HepG2 (cell line): ENCODE measurements around the gene GJD4. TPM values are rescaled to one million over a fixed set of nuclear protein-coding genes. Genes with fewer than 3 reads are reported as not detected.

ENCODE experiments used
- ATF7-NPFF ChIP-seq: sonication (generic); formaldehyde crosslinking; IDR thresholded peaks from 2 replicates; pipeline ENCODE4 v1.8.1; 2023; ENCODE audit warnings: mild to moderate bottlenecking, low read depth, missing genetic modification reagents, moderate library complexity
- BORCS8-MEF2B ChIP-seq: sonication (generic); formaldehyde crosslinking; IDR thresholded peaks from 2 replicates; pipeline ENCODE4 v1.8.0; 2022; ENCODE audit warnings: mild to moderate bottlenecking, missing genetic modification reagents
- FOXK1 ChIP-seq: sonication (generic); formaldehyde crosslinking; IDR thresholded peaks from 2 replicates; pipeline ENCODE4 v1.4.0; 2020; ENCODE audit warnings: low read depth, missing genetic modification reagents, borderline replicate concordance
- HOXA3 ChIP-seq: sonication (generic); formaldehyde crosslinking; IDR thresholded peaks from 2 replicates; pipeline ENCODE4 v1.5.0; 2020; ENCODE audit warnings: missing genetic modification reagents
- MLLT10 ChIP-seq: sonication (generic); formaldehyde crosslinking; IDR thresholded peaks from 2 replicates; pipeline ENCODE4 v1.4.0; 2020; ENCODE audit warnings: missing genetic modification reagents
- MYC ChIP-seq: sonication (generic); formaldehyde crosslinking; IDR thresholded peaks from 2 replicates; pipeline ENCODE4 v1.9.0; 2021; ENCODE audit warnings: missing genetic modification reagents, borderline replicate concordance
- RFXAP ChIP-seq: sonication (generic); formaldehyde crosslinking; IDR thresholded peaks from 2 replicates; pipeline ENCODE4 v1.4.0; 2020; ENCODE audit warnings: missing genetic modification reagents, borderline replicate concordance
- ZFY ChIP-seq: sonication (generic); formaldehyde crosslinking; IDR thresholded peaks from 2 replicates; pipeline ENCODE4 v1.4.0; 2020; ENCODE audit warnings: missing genetic modification reagents
- ZIK1 ChIP-seq: sonication (generic); formaldehyde crosslinking; IDR thresholded peaks from 2 replicates; pipeline ENCODE4 v1.5.0; 2020; ENCODE audit warnings: mild to moderate bottlenecking, low read depth, missing genetic modification reagents, borderline replicate concordance
- ZNF160 ChIP-seq: sonication (generic); formaldehyde crosslinking; IDR thresholded peaks from 2 replicates; pipeline ENCODE4 v1.8.0; 2022; ENCODE audit warnings: mild to moderate bottlenecking, inconsistent platforms, missing genetic modification reagents
- ZNF567 ChIP-seq: sonication (generic); formaldehyde crosslinking; IDR thresholded peaks from 2 replicates; pipeline ENCODE4 v1.8.1; 2023; ENCODE audit warnings: mild to moderate bottlenecking, missing genetic modification reagents, borderline replicate concordance
- polyA plus RNA-seq, 8 experiments: library from polyadenylated mRNA; depleted of rRNA in 3 of 8; stranded (reverse) in 7 of 8; unstranded in 1 of 8; fragments of >200 nt; fragmentation: Illumina TruSeq in 4 of 8; extraction: Trizol in 4 of 8; gene quantifications; 2 replicates each; pipeline versions ENCODE4 v1.2.1 to v1.2.3, GENCODE V29; 2011 to 2016; ENCODE audit warnings: low read depth in 4 of 8, missing spikeins in 1 of 8, mixed read lengths in 1 of 8; ENCODE audit not compliant: insufficient read depth in 1 of 8
- total RNA-seq, 5 experiments: library from RNA; depleted of rRNA; stranded (reverse); fragments of >200 nt; fragmentation: Illumina TruSeq; extraction: Trizol; gene quantifications; 2 replicates each; pipeline ENCODE4 v1.2.3, GENCODE V29; 2016; ENCODE audit warnings: low read depth in 1 of 5
- TF ChIP-seq, protein P1 (sequence below): IDR thresholded peaks from 2 replicates; pipeline ENCODE4 v1.6.1; 2016; ENCODE audit warnings: missing compliant biosample characterization, missing genetic modification reagents, borderline replicate concordance
- TF ChIP-seq, protein P2 (sequence below): sonication (generic); formaldehyde crosslinking; IDR thresholded peaks from 2 replicates; pipeline ENCODE4 v1.4.0; 2020; ENCODE audit warnings: missing genetic modification reagents
- TF ChIP-seq, protein P3 (sequence below): sonication (generic); formaldehyde crosslinking; IDR thresholded peaks from 2 replicates; pipeline ENCODE4 v1.5.0; 2020; ENCODE audit warnings: mild to moderate bottlenecking, missing genetic modification reagents
- TF ChIP-seq, protein P4 (sequence below): sonication (generic); formaldehyde crosslinking; IDR thresholded peaks from 2 replicates; pipeline ENCODE4 v1.5.0; 2020; ENCODE audit warnings: missing genetic modification reagents, mild to moderate bottlenecking, borderline replicate concordance
- TF ChIP-seq, protein P5 (sequence below): sonication (generic); formaldehyde crosslinking; IDR thresholded peaks from 2 replicates; pipeline ENCODE4 v1.4.0; 2020; ENCODE audit warnings: mild to moderate bottlenecking, missing genetic modification reagents

The GJD4 gene
- total and polyA plus RNA-seq, 2 of the 13 experiments (the other 11 are each of a cell fraction or from before 2014, with no cell fraction given): not detected

DNA sequence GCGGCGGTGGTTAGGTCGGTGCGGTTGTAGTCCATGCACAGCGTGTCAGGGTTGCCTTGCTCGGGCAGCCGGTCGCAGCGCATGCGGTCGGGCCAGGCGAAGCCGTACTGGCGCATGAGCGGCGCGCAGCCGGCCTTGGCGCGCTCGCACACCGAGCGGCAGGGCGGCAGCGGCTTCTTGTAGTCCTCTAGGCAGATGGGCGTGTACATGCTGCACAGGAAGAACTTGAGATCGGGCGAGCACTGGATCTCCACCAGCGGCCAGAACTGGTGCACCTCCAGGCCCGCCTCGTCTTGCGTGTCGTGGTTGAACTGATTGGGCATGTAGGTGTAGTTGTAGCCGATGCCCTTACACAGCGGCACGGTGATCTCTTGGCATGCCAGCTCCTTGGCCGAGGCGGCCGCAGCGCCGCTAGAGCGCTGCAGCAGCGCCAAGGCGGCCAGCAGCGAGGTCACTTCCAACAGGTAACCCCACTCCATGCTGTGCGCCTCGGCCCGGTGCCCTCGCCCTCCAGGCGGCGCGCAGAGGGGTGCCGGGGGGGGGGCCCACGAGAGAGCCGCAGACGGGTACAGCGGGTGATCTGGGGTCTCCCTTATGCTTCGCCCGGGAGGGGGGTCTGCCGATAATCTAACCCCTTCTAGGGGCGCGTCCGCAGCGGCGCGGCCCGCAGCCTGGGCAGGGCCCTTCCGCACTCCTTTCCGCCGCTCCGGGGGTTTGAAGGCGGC lies 36.0 kb downstream of the GJD4 start (continued):
- TF ChIP-seq HOXA3 (CRISPR knock-in tag) (no peak; the same call in 1 of the 2 replicates), ZNF567 (CRISPR knock-in tag) (no peak), ZNF160 (0 out of 2 replicates have a peak, but pooled peaks have one; percentile 44), MYC (CRISPR knock-in tag) (peak; percentile 66; the same call in 1 of the 2 replicates), ZFY (CRISPR knock-in tag) (peak; percentile 54), RFXAP (CRISPR knock-in tag) (peak; percentile 46; the same call in 1 of the 2 replicates), BORCS8-MEF2B (CRISPR knock-in tag) (peak; percentile 73), FOXK1 (CRISPR knock-in tag) (no peak), ZIK1 (CRISPR knock-in tag) (0 out of 2 replicates have a peak, but pooled peaks have one; percentile 31), ATF7-NPFF (peak; percentile 86), MLLT10 (CRISPR knock-in tag) (no peak)
- TF ChIP-seq, protein P1, sequence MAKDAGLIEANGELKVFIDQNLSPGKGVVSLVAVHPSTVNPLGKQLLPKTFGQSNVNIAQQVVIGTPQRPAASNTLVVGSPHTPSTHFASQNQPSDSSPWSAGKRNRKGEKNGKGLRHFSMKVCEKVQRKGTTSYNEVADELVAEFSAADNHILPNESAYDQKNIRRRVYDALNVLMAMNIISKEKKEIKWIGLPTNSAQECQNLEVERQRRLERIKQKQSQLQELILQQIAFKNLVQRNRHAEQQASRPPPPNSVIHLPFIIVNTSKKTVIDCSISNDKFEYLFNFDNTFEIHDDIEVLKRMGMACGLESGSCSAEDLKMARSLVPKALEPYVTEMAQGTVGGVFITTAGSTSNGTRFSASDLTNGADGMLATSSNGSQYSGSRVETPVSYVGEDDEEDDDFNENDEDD (CRISPR knock-in tag): peak; percentile 83; the same call in 1 of the 2 replicates
- TF ChIP-seq, protein P2, sequence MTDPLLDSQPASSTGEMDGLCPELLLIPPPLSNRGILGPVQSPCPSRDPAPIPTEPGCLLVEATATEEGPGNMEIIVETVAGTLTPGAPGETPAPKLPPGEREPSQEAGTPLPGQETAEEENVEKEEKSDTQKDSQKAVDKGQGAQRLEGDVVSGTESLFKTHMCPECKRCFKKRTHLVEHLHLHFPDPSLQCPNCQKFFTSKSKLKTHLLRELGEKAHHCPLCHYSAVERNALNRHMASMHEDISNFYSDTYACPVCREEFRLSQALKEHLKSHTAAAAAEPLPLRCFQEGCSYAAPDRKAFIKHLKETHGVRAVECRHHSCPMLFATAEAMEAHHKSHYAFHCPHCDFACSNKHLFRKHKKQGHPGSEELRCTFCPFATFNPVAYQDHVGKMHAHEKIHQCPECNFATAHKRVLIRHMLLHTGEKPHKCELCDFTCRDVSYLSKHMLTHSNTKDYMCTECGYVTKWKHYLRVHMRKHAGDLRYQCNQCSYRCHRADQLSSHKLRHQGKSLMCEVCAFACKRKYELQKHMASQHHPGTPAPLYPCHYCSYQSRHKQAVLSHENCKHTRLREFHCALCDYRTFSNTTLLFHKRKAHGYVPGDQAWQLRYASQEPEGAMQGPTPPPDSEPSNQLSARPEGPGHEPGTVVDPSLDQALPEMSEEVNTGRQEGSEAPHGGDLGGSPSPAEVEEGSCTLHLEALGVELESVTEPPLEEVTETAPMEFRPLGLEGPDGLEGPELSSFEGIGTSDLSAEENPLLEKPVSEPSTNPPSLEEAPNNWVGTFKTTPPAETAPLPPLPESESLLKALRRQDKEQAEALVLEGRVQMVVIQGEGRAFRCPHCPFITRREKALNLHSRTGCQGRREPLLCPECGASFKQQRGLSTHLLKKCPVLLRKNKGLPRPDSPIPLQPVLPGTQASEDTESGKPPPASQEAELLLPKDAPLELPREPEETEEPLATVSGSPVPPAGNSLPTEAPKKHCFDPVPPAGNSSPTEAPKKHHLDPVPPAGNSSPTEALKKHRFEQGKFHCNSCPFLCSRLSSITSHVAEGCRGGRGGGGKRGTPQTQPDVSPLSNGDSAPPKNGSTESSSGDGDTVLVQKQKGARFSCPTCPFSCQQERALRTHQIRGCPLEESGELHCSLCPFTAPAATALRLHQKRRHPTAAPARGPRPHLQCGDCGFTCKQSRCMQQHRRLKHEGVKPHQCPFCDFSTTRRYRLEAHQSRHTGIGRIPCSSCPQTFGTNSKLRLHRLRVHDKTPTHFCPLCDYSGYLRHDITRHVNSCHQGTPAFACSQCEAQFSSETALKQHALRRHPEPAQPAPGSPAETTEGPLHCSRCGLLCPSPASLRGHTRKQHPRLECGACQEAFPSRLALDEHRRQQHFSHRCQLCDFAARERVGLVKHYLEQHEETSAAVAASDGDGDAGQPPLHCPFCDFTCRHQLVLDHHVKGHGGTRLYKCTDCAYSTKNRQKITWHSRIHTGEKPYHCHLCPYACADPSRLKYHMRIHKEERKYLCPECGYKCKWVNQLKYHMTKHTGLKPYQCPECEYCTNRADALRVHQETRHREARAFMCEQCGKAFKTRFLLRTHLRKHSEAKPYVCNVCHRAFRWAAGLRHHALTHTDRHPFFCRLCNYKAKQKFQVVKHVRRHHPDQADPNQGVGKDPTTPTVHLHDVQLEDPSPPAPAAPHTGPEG (CRISPR knock-in tag): peak; percentile 85
- TF ChIP-seq, protein P3, sequence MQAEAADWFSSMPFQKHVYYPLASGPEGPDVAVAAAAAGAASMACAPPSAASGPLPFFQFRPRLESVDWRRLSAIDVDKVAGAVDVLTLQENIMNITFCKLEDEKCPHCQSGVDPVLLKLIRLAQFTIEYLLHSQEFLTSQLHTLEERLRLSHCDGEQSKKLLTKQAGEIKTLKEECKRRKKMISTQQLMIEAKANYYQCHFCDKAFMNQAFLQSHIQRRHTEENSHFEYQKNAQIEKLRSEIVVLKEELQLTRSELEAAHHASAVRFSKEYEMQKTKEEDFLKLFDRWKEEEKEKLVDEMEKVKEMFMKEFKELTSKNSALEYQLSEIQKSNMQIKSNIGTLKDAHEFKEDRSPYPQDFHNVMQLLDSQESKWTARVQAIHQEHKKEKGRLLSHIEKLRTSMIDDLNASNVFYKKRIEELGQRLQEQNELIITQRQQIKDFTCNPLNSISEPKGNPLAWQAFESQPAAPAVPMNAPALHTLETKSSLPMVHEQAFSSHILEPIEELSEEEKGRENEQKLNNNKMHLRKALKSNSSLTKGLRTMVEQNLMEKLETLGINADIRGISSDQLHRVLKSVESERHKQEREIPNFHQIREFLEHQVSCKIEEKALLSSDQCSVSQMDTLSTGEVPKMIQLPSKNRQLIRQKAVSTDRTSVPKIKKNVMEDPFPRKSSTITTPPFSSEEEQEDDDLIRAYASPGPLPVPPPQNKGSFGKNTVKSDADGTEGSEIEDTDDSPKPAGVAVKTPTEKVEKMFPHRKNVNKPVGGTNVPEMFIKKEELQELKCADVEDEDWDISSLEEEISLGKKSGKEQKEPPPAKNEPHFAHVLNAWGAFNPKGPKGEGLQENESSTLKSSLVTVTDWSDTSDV: peak; percentile 43; the same call in 1 of the 2 replicates
- TF ChIP-seq, protein P4, sequence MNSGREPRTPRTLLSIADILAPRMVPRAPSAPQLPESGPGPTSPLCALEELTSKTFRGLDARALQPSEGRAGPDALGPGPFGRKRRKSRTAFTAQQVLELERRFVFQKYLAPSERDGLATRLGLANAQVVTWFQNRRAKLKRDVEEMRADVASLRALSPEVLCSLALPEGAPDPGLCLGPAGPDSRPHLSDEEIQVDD (CRISPR knock-in tag): peak; percentile 37; the same call in 1 of the 2 replicates
- TF ChIP-seq, protein P5, sequence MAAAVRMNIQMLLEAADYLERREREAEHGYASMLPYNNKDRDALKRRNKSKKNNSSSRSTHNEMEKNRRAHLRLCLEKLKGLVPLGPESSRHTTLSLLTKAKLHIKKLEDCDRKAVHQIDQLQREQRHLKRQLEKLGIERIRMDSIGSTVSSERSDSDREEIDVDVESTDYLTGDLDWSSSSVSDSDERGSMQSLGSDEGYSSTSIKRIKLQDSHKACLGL: peak; percentile 59; the same call in 1 of the 2 replicates
